IMR-90 (cell line): ENCODE measurements around the gene CA12. TPM values are rescaled to one million over a fixed set of nuclear protein-coding genes. Genes with fewer than 3 reads are reported as not detected.
A peak's percentile ranks its signal among the peaks of the same experiment; 100 is the strongest.

ENCODE experiments used
- ATAC-seq: fragments of 200-7000 bp; cut with Tn5 transposase; 2 replicates; pipeline ENCODE4 v1.9.1; 2020; ENCODE audit warnings: low read depth, mild to moderate bottlenecking, moderate library complexity
- BruUV-seq: library from RNA; stranded (reverse); fragments of 400-500 nt; replicated peaks from 2 replicates; lab custom pipeline; 2021; lab: Mats Ljungman, UMichigan
- CTCF ChIA-PET: fragments of 300-600 bp; formaldehyde crosslinking; extraction: SDS; loops from one replicate; lab custom pipeline; 2021; ENCODE audit warnings: antibody characterized with exemption; lab: Yijun Ruan, JAX
- POLR2A ChIA-PET: fragments of 300-600 bp; sonication (Branson Sonifier 250); formaldehyde crosslinking; loops from one replicate; lab custom pipeline; 2022; ENCODE audit warnings: antibody characterized with exemption; ENCODE audit not compliant: unreplicated experiment; lab: Charles Lee
- DNase-seq: peaks from one replicate; pipeline ENCODE4 v3.0.0; 2013
- H2AFZ ChIP-seq: replicated peaks from 2 replicates; pipeline ENCODE3; 2013; ENCODE audit warnings: low read length, mild to moderate bottlenecking; ENCODE audit not compliant: poor library complexity
- H2AK5ac ChIP-seq: 2 replicates; pipeline ENCODE4 v1.6.1; 2013; ENCODE audit warnings: low read depth, low read length, inconsistent platforms
- H2AK9ac ChIP-seq: replicated peaks from 2 replicates; pipeline ENCODE3; 2013; ENCODE audit warnings: mild to moderate bottlenecking, low read depth, low read length, moderate library complexity; ENCODE audit not compliant: poor library complexity
- H2BK120ac ChIP-seq: 2 replicates; pipeline ENCODE4 v1.6.1; 2013; ENCODE audit warnings: low read depth, low read length, inconsistent platforms
- H2BK15ac ChIP-seq: 3 replicates; pipeline ENCODE4 v1.6.1; 2013; ENCODE audit warnings: low read depth, low read length, inconsistent platforms
- H2BK20ac ChIP-seq: 2 replicates; pipeline ENCODE4 v1.6.1; 2013; ENCODE audit warnings: low read depth, mild to moderate bottlenecking, inconsistent platforms, low read length, moderate library complexity
- H2BK5ac ChIP-seq: 2 replicates; pipeline ENCODE4 v1.6.1; 2013; ENCODE audit warnings: mild to moderate bottlenecking, low read depth, low read length, inconsistent platforms; ENCODE audit not compliant: poor library complexity, severe bottlenecking
- H3K14ac ChIP-seq: replicated peaks from 2 replicates; pipeline ENCODE4 v1.6.1; 2013; ENCODE audit warnings: low read depth, low read length, inconsistent platforms
- H3K18ac ChIP-seq: 2 replicates; pipeline ENCODE4 v1.6.1; 2013; ENCODE audit warnings: low read depth, low read length, control low read depth
- H3K23ac ChIP-seq: 2 replicates; pipeline ENCODE4 v1.6.1; 2013; ENCODE audit warnings: low read depth, low read length, inconsistent platforms
- H3K27ac ChIP-seq: 2 replicates; pipeline ENCODE4 v1.5.1; 2013; ENCODE audit warnings: mild to moderate bottlenecking, control low read depth, low read length; ENCODE audit not compliant: insufficient read depth
- H3K27me3 ChIP-seq: 2 replicates; pipeline ENCODE4 v1.6.1; 2013; ENCODE audit warnings: low read length; ENCODE audit not compliant: control insufficient read depth, insufficient read depth
- H3K36me3 ChIP-seq: 2 replicates; pipeline ENCODE4 v1.6.1; 2013; ENCODE audit warnings: low read length, mixed read lengths; ENCODE audit not compliant: control insufficient read depth, insufficient read depth
- H3K4ac ChIP-seq: 2 replicates; pipeline ENCODE4 v1.6.1; 2013; ENCODE audit warnings: low read depth, low read length, inconsistent platforms
- H3K4me1 ChIP-seq: 2 replicates; pipeline ENCODE4 v1.6.1; 2013; ENCODE audit warnings: low read length, mixed read lengths; ENCODE audit not compliant: control insufficient read depth, insufficient read depth
- H3K4me2 ChIP-seq: 2 replicates; pipeline ENCODE4 v1.6.1; 2013; ENCODE audit warnings: low read depth, mild to moderate bottlenecking, control low read depth, low read length, moderate library complexity
- H3K4me3 ChIP-seq: 2 replicates; pipeline ENCODE4 v1.5.1; 2013; ENCODE audit warnings: low read depth, mild to moderate bottlenecking, control low read depth, low read length, moderate library complexity; ENCODE audit not compliant: insufficient read depth
- H3K56ac ChIP-seq: 2 replicates; pipeline ENCODE4 v1.6.1; 2013; ENCODE audit warnings: low read length, inconsistent platforms; ENCODE audit not compliant: insufficient read depth; ENCODE audit errors: extremely low read depth
- H3K79me1 ChIP-seq, 2 experiments: 2 replicates each; pipeline ENCODE4 v1.6.1; 2013; ENCODE audit warnings: low read length in 2 of 2, inconsistent platforms in 1 of 2, low read depth in 1 of 2
- H3K9ac ChIP-seq: 2 replicates; pipeline ENCODE4 v1.6.1; 2013; ENCODE audit warnings: low read depth, low read length, control low read depth
- H3K9me1 ChIP-seq: 2 replicates; pipeline ENCODE4 v1.6.1; 2013; ENCODE audit warnings: low read length, inconsistent platforms; ENCODE audit not compliant: insufficient read depth
- H3K9me3 ChIP-seq: 2 replicates; pipeline ENCODE4 v1.6.1; 2013; ENCODE audit warnings: low read length; ENCODE audit not compliant: control insufficient read depth, insufficient read depth
- H4K20me1 ChIP-seq: 2 replicates; pipeline ENCODE4 v1.6.1; 2013; ENCODE audit warnings: low read length, inconsistent platforms; ENCODE audit not compliant: insufficient read depth
- H4K5ac ChIP-seq: 2 replicates; pipeline ENCODE4 v1.6.1; 2013; ENCODE audit warnings: mild to moderate bottlenecking, low read depth, low read length, control low read depth
- H4K8ac ChIP-seq, 2 experiments: 2 replicates each; pipeline ENCODE4 v1.6.1; 2013; ENCODE audit warnings: low read depth in 2 of 2, low read length in 2 of 2, control low read depth in 1 of 2, inconsistent platforms in 1 of 2
- H4K91ac ChIP-seq: 2 replicates; pipeline ENCODE4 v1.6.1; 2013; ENCODE audit warnings: low read depth, low read length, inconsistent platforms; ENCODE audit not compliant: insufficient read depth
- CEBPB ChIP-seq: IDR thresholded peaks from 2 replicates; pipeline ENCODE4 v1.6.1; 2012; ENCODE audit warnings: low read depth, low read length, improper control_type of control experiment
- MAZ ChIP-seq: IDR thresholded peaks from 2 replicates; pipeline ENCODE4 v1.6.1; 2012; ENCODE audit warnings: low read depth, mild to moderate bottlenecking, low read length, improper control_type of control experiment, moderate library complexity, borderline replicate concordance
- MXI1 ChIP-seq: IDR thresholded peaks from 2 replicates; pipeline ENCODE4 v1.6.1; 2012; ENCODE audit warnings: low read depth, mild to moderate bottlenecking, low read length, moderate library complexity, borderline replicate concordance
- POLR2A ChIP-seq: IDR thresholded peaks from 2 replicates; pipeline ENCODE4 v1.6.1; 2012; ENCODE audit warnings: mild to moderate bottlenecking, low read depth, low read length
- RAD21 ChIP-seq: IDR thresholded peaks from 2 replicates; pipeline ENCODE4 v1.6.1; 2012; ENCODE audit warnings: low read length, improper control_type of control experiment
- RCOR1 ChIP-seq: IDR thresholded peaks from 2 replicates; pipeline ENCODE4 v1.6.1; 2012; ENCODE audit warnings: mild to moderate bottlenecking, low read length, improper control_type of control experiment; ENCODE audit not compliant: insufficient replicate concordance
- WGBS, 2 experiments: methylation state at CpG; one replicate each; pipeline versions ENCODE4 v1.1.5 to v1.1.7; 2013; ENCODE audit warnings: missing lambda C conversion rate in 2 of 2; ENCODE audit not compliant: insufficient read length in 1 of 2; ENCODE audit errors: extremely low coverage in 2 of 2; 5-methylcytosine and 5-hydroxymethylcytosine counted together
- dilution Hi-C: fragments of 300-500 bp; cut with HindIII; formaldehyde crosslinking; loops from one replicate; pipeline ENCODE4 v1.14.3; 2018; ENCODE audit warnings: low sequenced_read_pairs; ENCODE audit not compliant: unreplicated experiment
- in situ Hi-C: fragments of 300-500 bp; cut with MboI; formaldehyde crosslinking; loops from 3 replicates; pipeline ENCODE4 v1.14.3; 2019; ENCODE audit warnings: low sequenced_read_pairs, inconsistent platforms, mixed read lengths
- intact Hi-C: fragments of 100-400 bp; cut with micrococcal nuclease; formaldehyde crosslinking; loops from 2 replicates; pipeline ENCODE4 v1.10.0; 2022
- polyA plus RNA-seq, 3 experiments: library from polyadenylated mRNA; depleted of rRNA; stranded (reverse); fragments of >200 nt; gene quantifications; 2 replicates each; pipeline ENCODE4 v1.2.3, GENCODE V29; 2012; ENCODE audit warnings: low replicate concordance in 1 of 3
- total RNA-seq: library from RNA; depleted of rRNA; stranded (reverse); fragments of >200 nt; gene quantifications from 2 replicates; pipeline ENCODE4 v1.2.3, GENCODE V29; 2012
- TF ChIP-seq, protein P1 (sequence below): fragments of 150-350 bp; IDR thresholded peaks from 2 replicates; pipeline ENCODE4 v1.6.1; 2016; ENCODE audit warnings: low read depth, mild to moderate bottlenecking, low read length, moderate library complexity, borderline replicate concordance
- TF ChIP-seq, protein P2 (sequence below): fragments of 150-350 bp; IDR thresholded peaks from 2 replicates; pipeline ENCODE4 v1.6.1; 2017; ENCODE audit warnings: mild to moderate bottlenecking, antibody characterized with exemption, low read length, low read depth

CA12 gene
- total and polyA plus RNA-seq, 2 of the 4 experiments (the other 2 are of a cell fraction) = 33.7 to 52.6 TPM

DNA sequence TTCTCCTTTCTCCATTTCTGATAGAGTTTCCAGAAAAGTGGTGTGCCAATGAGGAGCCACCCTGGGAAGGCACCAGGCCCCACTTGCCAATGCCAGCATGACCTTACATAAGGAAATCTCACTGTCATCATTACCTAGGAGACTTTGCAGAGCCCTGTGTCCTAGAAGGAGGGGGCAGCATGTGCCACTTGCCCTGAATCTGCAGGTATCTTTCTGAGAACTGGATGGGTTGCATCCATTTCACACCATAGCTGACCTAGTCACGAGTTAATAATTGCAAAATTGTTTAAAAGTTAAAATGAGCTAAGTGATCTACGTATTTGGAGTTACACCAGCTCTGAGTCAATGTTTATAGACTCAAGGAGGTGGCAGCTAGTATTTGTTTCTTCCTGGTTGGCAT, 14.3 kb downstream of the CA12 start:
- no peak overlapping the region for H4K8ac ChIP-seq
- no peak overlapping the region for H3K4me2 ChIP-seq
- peak overlapping the region; percentile 3; the same call in 1 of the 2 replicates for H3K4ac ChIP-seq
- ATAC-seq = no peak
- H3K79me1 ChIP-seq = peaks cover 2 to 4% of the 10 kb centered on the region in 2 experiments; a peak in 2 of 4 replicates
- no peak overlapping the region for H3K9ac ChIP-seq
- BruUV-seq = no TSS peak
- H3K14ac ChIP-seq = 0 out of 2 replicates have a peak overlapping the region, but pooled peaks have one; percentile 40
- H2AK5ac ChIP-seq = no peak overlapping the region
- H3K36me3 ChIP-seq = no peaks in the 10 kb centered on the region
- in situ Hi-C loops (no loop called here), intact Hi-C loops (no loop called here), dilution Hi-C loops (no loop called here)
- H3K18ac ChIP-seq = no peak overlapping the region; the same call in 1 of the 2 replicates
- H2BK5ac ChIP-seq = no peak overlapping the region
- H3K9me1 ChIP-seq = peaks cover 7% of the 10 kb centered on the region
- no peaks in the 10 kb centered on the region for H3K27me3 ChIP-seq
- CTCF ChIA-PET = interaction anchor here (0.6 kb wide), 1 partner anchor 301 kb away, joined by 3 read pairs; no protein-coding TSS in a partner anchor
- H2BK15ac ChIP-seq = no peak overlapping the region
- H3K23ac ChIP-seq = no peak overlapping the region
- no peak overlapping the region for H4K5ac ChIP-seq
- no peak overlapping the region for H3K27ac ChIP-seq
- POLR2A ChIA-PET = no interaction called here
- no peak overlapping the region for H3K56ac ChIP-seq
- H3K4me3 ChIP-seq = no peak overlapping the region
- no CpG with 5 or more reads among the region's 2 CpGs for WGBS, 2 experiments
- DNase-seq = no peak
- no peaks in the 10 kb centered on the region for H3K9me3 ChIP-seq
- no peak overlapping the region for H2AFZ ChIP-seq
- H4K20me1 ChIP-seq = no peaks in the 10 kb centered on the region
- no peak overlapping the region for H2AK9ac ChIP-seq
- H2BK20ac ChIP-seq = no peak overlapping the region
- no peak for TF ChIP-seq RAD21
- TF ChIP-seq, protein P1, sequence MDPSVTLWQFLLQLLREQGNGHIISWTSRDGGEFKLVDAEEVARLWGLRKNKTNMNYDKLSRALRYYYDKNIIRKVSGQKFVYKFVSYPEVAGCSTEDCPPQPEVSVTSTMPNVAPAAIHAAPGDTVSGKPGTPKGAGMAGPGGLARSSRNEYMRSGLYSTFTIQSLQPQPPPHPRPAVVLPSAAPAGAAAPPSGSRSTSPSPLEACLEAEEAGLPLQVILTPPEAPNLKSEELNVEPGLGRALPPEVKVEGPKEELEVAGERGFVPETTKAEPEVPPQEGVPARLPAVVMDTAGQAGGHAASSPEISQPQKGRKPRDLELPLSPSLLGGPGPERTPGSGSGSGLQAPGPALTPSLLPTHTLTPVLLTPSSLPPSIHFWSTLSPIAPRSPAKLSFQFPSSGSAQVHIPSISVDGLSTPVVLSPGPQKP = no peak
- no peak for TF ChIP-seq POLR2A
- TF ChIP-seq MAZ = no peak
- TF ChIP-seq MXI1 = no peak
- TF ChIP-seq CEBPB = no peak
- TF ChIP-seq, protein P2, sequence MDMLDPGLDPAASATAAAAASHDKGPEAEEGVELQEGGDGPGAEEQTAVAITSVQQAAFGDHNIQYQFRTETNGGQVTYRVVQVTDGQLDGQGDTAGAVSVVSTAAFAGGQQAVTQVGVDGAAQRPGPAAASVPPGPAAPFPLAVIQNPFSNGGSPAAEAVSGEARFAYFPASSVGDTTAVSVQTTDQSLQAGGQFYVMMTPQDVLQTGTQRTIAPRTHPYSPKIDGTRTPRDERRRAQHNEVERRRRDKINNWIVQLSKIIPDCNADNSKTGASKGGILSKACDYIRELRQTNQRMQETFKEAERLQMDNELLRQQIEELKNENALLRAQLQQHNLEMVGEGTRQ = no peak
- no peak for TF ChIP-seq RCOR1
- peak overlapping the region; percentile 29; the same call in 1 of the 2 replicates for H2BK120ac ChIP-seq
- no peak overlapping the region for H4K91ac ChIP-seq
- H3K4me1 ChIP-seq = peaks cover 19% of the 10 kb centered on the region
